ENCODE measurements around the gene CHD9NB.

Gene CHD9NB

GRCh38 chr16:53052519-53053501, at the start of gene CHD9NB:
Gene CHD9NB (minus strand): TSS chr16:53052897. CDS start chr16:53044158, 8,739 bp downstream.
- Histone ChIP-seq H3K27me3 (ENCODE audit: control insufficient read depth, insufficient read depth, low read length) (no peaks in the 10 kb centered on the region), H3K36me3 (ENCODE audit: control insufficient read depth, insufficient read depth, low read length) (no peaks in the 10 kb centered on the region), H3K4me3 (ENCODE audit: low read length) (no peak within 1 kb of the TSS), H3K9ac (ENCODE audit: low read length) (no peak within 1 kb of the TSS), H3K9me3 (ENCODE audit: control insufficient read depth, low read length) (no peaks in the 10 kb centered on the region), H3K4me1 (ENCODE audit: control insufficient read depth, insufficient read depth, low read length) (peaks cover 33% of the 10 kb centered on the region)

- Histone ChIP-seq H3K9me3 (ENCODE audit: control insufficient read depth, low read length) (no peaks in the 10 kb centered on the region), H3K27me3 (ENCODE audit: control insufficient read depth, insufficient read depth, low read length) (no peaks in the 10 kb centered on the region), H3K4me3 (ENCODE audit: low read length) (no peak overlapping the region), H3K4me1 (ENCODE audit: control insufficient read depth, insufficient read depth, low read length) (peaks cover 32% of the 10 kb centered on the region), H3K36me3 (ENCODE audit: control insufficient read depth, insufficient read depth, low read length) (no peaks in the 10 kb centered on the region), H3K9ac (ENCODE audit: low read length) (no peak overlapping the region)
Observed at GRCh38 chr16:53100889-53101288, 48.2 kb upstream of the CHD9NB start.

GRCh38 chr16:53100131-53100748, 47.5 kb upstream of the CHD9NB start:
- Histone ChIP-seq H3K4me1 (ENCODE audit: control insufficient read depth, insufficient read depth, low read length) (peaks cover 32% of the 10 kb centered on the region), H3K9ac (ENCODE audit: low read length) (peak overlapping the region; percentile 76), H3K4me3 (ENCODE audit: low read length) (peak overlapping the region; percentile 53), H3K36me3 (ENCODE audit: control insufficient read depth, insufficient read depth, low read length) (no peaks in the 10 kb centered on the region), H3K27me3 (ENCODE audit: control insufficient read depth, insufficient read depth, low read length) (no peaks in the 10 kb centered on the region), H3K9me3 (ENCODE audit: control insufficient read depth, low read length) (no peaks in the 10 kb centered on the region)

GRCh38 chr16:53099318-53100130, 46.8 kb upstream of the CHD9NB start:
- Histone ChIP-seq H3K4me3 (ENCODE audit: low read length) (peak overlapping the region; percentile 53), H3K9ac (ENCODE audit: low read length) (peak overlapping the region; percentile 76), H3K9me3 (ENCODE audit: control insufficient read depth, low read length) (no peaks in the 10 kb centered on the region), H3K27me3 (ENCODE audit: control insufficient read depth, insufficient read depth, low read length) (no peaks in the 10 kb centered on the region), H3K4me1 (ENCODE audit: control insufficient read depth, insufficient read depth, low read length) (peaks cover 34% of the 10 kb centered on the region), H3K36me3 (ENCODE audit: control insufficient read depth, insufficient read depth, low read length) (no peaks in the 10 kb centered on the region)

GRCh38 chr16:53098526-53099317, 46.0 kb upstream of the CHD9NB start:
- H3K4me1 ChIP-seq (ENCODE audit: control insufficient read depth, insufficient read depth, low read length) = peaks cover 42% of the 10 kb centered on the region

GRCh38 chr16:53097190-53097589, 44.5 kb upstream of the CHD9NB start:
- H3K4me1 ChIP-seq (ENCODE audit: control insufficient read depth, insufficient read depth, low read length) = peaks cover 48% of the 10 kb centered on the region
- H3K27me3 ChIP-seq (ENCODE audit: control insufficient read depth, insufficient read depth, low read length) = no peaks in the 10 kb centered on the region
- H3K9ac ChIP-seq (ENCODE audit: low read length) = no peak overlapping the region
- no peaks in the 10 kb centered on the region for H3K9me3 ChIP-seq (ENCODE audit: control insufficient read depth, low read length)
- no peak overlapping the region for H3K4me3 ChIP-seq (ENCODE audit: low read length)
- no peaks in the 10 kb centered on the region for H3K36me3 ChIP-seq (ENCODE audit: control insufficient read depth, insufficient read depth, low read length)

More at GRCh38 chr16:53098526-53099317, 46.0 kb upstream of the CHD9NB start:
- Histone ChIP-seq H3K4me3 (ENCODE audit: low read length) (peak overlapping the region; percentile 53), H3K36me3 (ENCODE audit: control insufficient read depth, insufficient read depth, low read length) (no peaks in the 10 kb centered on the region), H3K27me3 (ENCODE audit: control insufficient read depth, insufficient read depth, low read length) (no peaks in the 10 kb centered on the region), H3K9ac (ENCODE audit: low read length) (peak overlapping the region; percentile 76), H3K9me3 (ENCODE audit: control insufficient read depth, low read length) (no peaks in the 10 kb centered on the region)

GRCh38 chr16:53094013-53094630, 41.4 kb upstream of the CHD9NB start:
- no peaks in the 10 kb centered on the region for H3K27me3 ChIP-seq (ENCODE audit: control insufficient read depth, insufficient read depth, low read length)
- H3K9me3 ChIP-seq (ENCODE audit: control insufficient read depth, low read length) = no peaks in the 10 kb centered on the region
- H3K36me3 ChIP-seq (ENCODE audit: control insufficient read depth, insufficient read depth, low read length) = no peaks in the 10 kb centered on the region
- peak overlapping the region; percentile 42 for H3K9ac ChIP-seq (ENCODE audit: low read length)
- no peak overlapping the region for H3K4me3 ChIP-seq (ENCODE audit: low read length)
- H3K4me1 ChIP-seq (ENCODE audit: control insufficient read depth, insufficient read depth, low read length) = peaks cover 48% of the 10 kb centered on the region

GRCh38 chr16:53093162-53093744, 40.6 kb upstream of the CHD9NB start:
- no peaks in the 10 kb centered on the region for H3K9me3 ChIP-seq (ENCODE audit: control insufficient read depth, low read length)
- no peak overlapping the region for H3K4me3 ChIP-seq (ENCODE audit: low read length)
- H3K36me3 ChIP-seq (ENCODE audit: control insufficient read depth, insufficient read depth, low read length) = no peaks in the 10 kb centered on the region
- no peak overlapping the region for H3K9ac ChIP-seq (ENCODE audit: low read length)
- peaks cover 40% of the 10 kb centered on the region for H3K4me1 ChIP-seq (ENCODE audit: control insufficient read depth, insufficient read depth, low read length)
- no peaks in the 10 kb centered on the region for H3K27me3 ChIP-seq (ENCODE audit: control insufficient read depth, insufficient read depth, low read length)

GRCh38 chr16:53092284-53092683, 39.6 kb upstream of the CHD9NB start:
- no peak overlapping the region for H3K4me3 ChIP-seq (ENCODE audit: low read length)
- H3K4me1 ChIP-seq (ENCODE audit: control insufficient read depth, insufficient read depth, low read length) = peaks cover 37% of the 10 kb centered on the region
- H3K9ac ChIP-seq (ENCODE audit: low read length) = no peak overlapping the region
- no peaks in the 10 kb centered on the region for H3K27me3 ChIP-seq (ENCODE audit: control insufficient read depth, insufficient read depth, low read length)
- no peaks in the 10 kb centered on the region for H3K36me3 ChIP-seq (ENCODE audit: control insufficient read depth, insufficient read depth, low read length)
- no peaks in the 10 kb centered on the region for H3K9me3 ChIP-seq (ENCODE audit: control insufficient read depth, low read length)

GRCh38 chr16:53091466-53092211, 38.9 kb upstream of the CHD9NB start:
- Histone ChIP-seq H3K27me3 (ENCODE audit: control insufficient read depth, insufficient read depth, low read length) (no peaks in the 10 kb centered on the region), H3K36me3 (ENCODE audit: control insufficient read depth, insufficient read depth, low read length) (no peaks in the 10 kb centered on the region), H3K9ac (ENCODE audit: low read length) (no peak overlapping the region), H3K4me1 (ENCODE audit: control insufficient read depth, insufficient read depth, low read length) (peaks cover 37% of the 10 kb centered on the region), H3K4me3 (ENCODE audit: low read length) (no peak overlapping the region), H3K9me3 (ENCODE audit: control insufficient read depth, low read length) (no peaks in the 10 kb centered on the region)
